Suprapubic skin (tissue), 4 donors: Measurements from ENCODE around the gene CFL1. TPM values are rescaled to one million over a fixed set of nuclear protein-coding genes. Genes with fewer than 3 reads are reported as not detected.

Source experiments
- DNase-seq, 2 donors: peaks; one replicate each; pipeline ENCODE4 v3.0.0-alpha.2; 2019; ENCODE audit warnings: low spot score in 2 of 2
- H3K27ac ChIP-seq: fragments of 200-600 bp; sonication (generic); one replicate; pipeline ENCODE4 v1.5.1; 2019
- H3K27me3 ChIP-seq: fragments of 200-600 bp; sonication (generic); one replicate; pipeline ENCODE4 v1.5.1; 2019
- H3K36me3 ChIP-seq: fragments of 200-600 bp; sonication (generic); one replicate; pipeline ENCODE4 v1.5.1; 2019
- H3K4me1 ChIP-seq: fragments of 200-600 bp; sonication (generic); one replicate; pipeline ENCODE4 v1.5.1; 2019
- H3K4me3 ChIP-seq: fragments of 200-600 bp; sonication (generic); one replicate; pipeline ENCODE4 v1.5.1; 2019; ENCODE audit warnings: mild to moderate bottlenecking
- H3K9me3 ChIP-seq: fragments of 200-600 bp; sonication (generic); one replicate; pipeline ENCODE4 v1.5.1; 2019
- CTCF ChIP-seq, 2 donors: fragments of 200-600 bp in 1 of 2; fragments of 450-650 bp in 1 of 2; sonication (generic) in 1 of 2; IDR thresholded peaks; one replicate each; pipeline ENCODE4 v1.5.1; 2016 to 2019; ENCODE audit warnings: antibody characterized with exemption in 2 of 2, mild to moderate bottlenecking in 1 of 2, moderate library complexity in 1 of 2
- EP300 ChIP-seq: sonication (generic); formaldehyde crosslinking; IDR thresholded peaks from one replicate; pipeline ENCODE4 v1.6.1; 2017; ENCODE audit warnings: antibody characterized with exemption
- POLR2A ChIP-seq, 2 donors: fragments of 450-650 bp; IDR thresholded peaks; one replicate each; pipeline ENCODE4 v1.6.1; 2017; ENCODE audit warnings: antibody characterized with exemption in 2 of 2, mild to moderate bottlenecking in 2 of 2, moderate library complexity in 2 of 2
- POLR2AphosphoS5 ChIP-seq, 3 donors: sonication (generic); formaldehyde crosslinking; IDR thresholded peaks; one replicate each; pipeline ENCODE4 v1.6.1; 2017; ENCODE audit warnings: antibody characterized with exemption in 3 of 3
- WGBS: methylation state at CpG from one replicate; pipeline ENCODE4 v1.1.5; 2018; 5-methylcytosine and 5-hydroxymethylcytosine counted together
- total RNA-seq, 4 donors: library from RNA; depleted of rRNA; stranded (reverse); fragments of >200 nt; gene quantifications; one replicate each; pipeline ENCODE4 v1.1.0, GENCODE V29; 2016

CFL1 gene
- total RNA-seq, 4 donors from 2014 or later: 331 to 608 (median 584) TPM

DNA sequence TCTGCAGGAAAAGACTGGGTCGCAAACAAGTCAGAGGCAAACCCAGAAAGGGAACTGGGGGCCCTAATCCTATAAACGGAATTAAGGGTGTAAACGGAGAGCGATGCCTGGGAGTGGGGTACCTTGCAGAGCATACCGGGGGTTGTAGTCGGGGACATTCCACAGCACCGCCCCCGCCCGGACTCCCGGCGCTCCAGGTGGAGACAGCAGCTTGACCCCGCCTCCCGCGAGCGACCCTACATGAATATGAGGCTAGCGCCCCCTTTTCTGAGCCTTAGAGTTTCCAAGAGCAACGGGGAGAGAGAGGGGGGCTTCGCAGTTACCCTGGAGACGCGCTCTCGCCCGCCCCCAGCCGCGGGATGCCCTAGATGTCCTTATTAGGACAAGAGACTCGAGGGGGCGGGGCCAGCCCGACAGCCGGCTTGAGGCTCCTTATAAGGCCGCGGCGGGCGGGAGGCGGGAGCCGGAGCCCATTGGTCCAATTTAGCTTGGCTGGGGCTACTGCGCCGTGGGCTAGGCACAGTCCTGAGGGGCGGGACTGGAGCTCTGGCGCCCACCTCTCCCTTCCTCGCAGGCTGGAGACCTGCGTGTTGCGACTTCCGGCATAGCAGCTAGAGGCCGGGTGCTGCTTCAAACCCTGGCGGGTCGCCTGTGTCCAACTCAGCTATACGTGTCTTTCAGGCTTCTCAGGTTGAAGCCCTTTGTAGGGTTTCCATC is 1.3 kb upstream of the CFL1 start:
- WGBS: 1% methylated on average over 23 of the region's 46 CpGs

GRCh38 chr11:65858681-65859087 is 704 bp upstream of the CFL1 start:
- no peak for TF ChIP-seq CTCF (IDR thresholded peaks at IDR 0.05)
- TF ChIP-seq POLR2AphosphoS5 (IDR thresholded peaks at IDR 0.05): no peak
- TF ChIP-seq POLR2A (IDR thresholded peaks at IDR 0.05): no peak
- TF ChIP-seq EP300: no peak
- Histone ChIP-seq H3K36me3 (peaks cover 43% of the 10 kb centered on the region), H3K27me3 (no peaks in the 10 kb centered on the region)

More for the DNA sequence above, 1.3 kb upstream of the CFL1 start:
- no peaks in the 10 kb centered on the region for H3K27me3 ChIP-seq
- H3K27ac ChIP-seq: peak overlapping the region; percentile 97
- no peaks in the 10 kb centered on the region for H3K9me3 ChIP-seq
- peaks cover 66% of the 10 kb centered on the region for H3K4me1 ChIP-seq
- peak; percentile 99 to 100 for DNase-seq
- H3K36me3 ChIP-seq: peaks cover 43% of the 10 kb centered on the region
- peak in 2 of 3 donors; percentile 7 to 36 for TF ChIP-seq POLR2AphosphoS5 (IDR thresholded peaks at IDR 0.05)
- no peak for TF ChIP-seq EP300
- peak in 1 of 2 donors; percentile 12 for TF ChIP-seq CTCF (IDR thresholded peaks at IDR 0.05)
- TF ChIP-seq POLR2A (IDR thresholded peaks at IDR 0.05): peak; percentile 65 to 66
- H3K4me3 ChIP-seq: peak overlapping the region; percentile 87

DNA sequence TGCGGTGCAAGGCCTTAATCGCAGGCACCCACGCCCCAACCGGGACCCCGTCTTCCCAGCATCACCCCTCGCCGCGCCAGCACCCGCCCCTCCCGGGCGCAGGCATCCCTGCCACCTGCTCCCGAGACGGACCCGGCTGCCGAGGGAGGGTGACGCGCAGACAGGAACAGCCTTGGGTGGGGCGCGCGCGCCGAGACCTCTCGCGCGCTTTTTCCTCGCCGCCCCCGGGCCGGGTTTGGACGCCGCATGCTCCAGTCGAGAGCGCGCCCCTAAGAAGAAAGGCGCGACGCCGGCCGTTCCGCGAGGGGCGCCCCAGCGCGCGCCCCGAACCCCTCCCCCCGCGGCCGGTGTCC is 504 bp downstream of the CFL1 start:
- no peaks in the 10 kb centered on the region for H3K9me3 ChIP-seq
- peaks cover 43% of the 10 kb centered on the region for H3K36me3 ChIP-seq
- H3K27ac ChIP-seq: peak overlapping the region; percentile 97
- peaks cover 79% of the 10 kb centered on the region for H3K4me1 ChIP-seq
- 0% methylated on average over 1 of the region's 49 CpGs for WGBS
- TF ChIP-seq POLR2AphosphoS5 (IDR thresholded peaks at IDR 0.05) (no peak), EP300 (no peak), POLR2A (IDR thresholded peaks at IDR 0.05) (no peak), CTCF (IDR thresholded peaks at IDR 0.05) (no peak)
- H3K27me3 ChIP-seq: no peaks in the 10 kb centered on the region
- DNase-seq: peak in 1 of 2 donors; percentile 82
- H3K4me3 ChIP-seq: peak overlapping the region; percentile 87

More at GRCh38 chr11:65858681-65859087, 704 bp upstream of the CFL1 start:
- under 1% methylated on average over 10 of the region's 10 CpGs for WGBS
- Histone ChIP-seq H3K9me3 (no peaks in the 10 kb centered on the region), H3K4me3 (peak overlapping the region; percentile 87), H3K27ac (peak overlapping the region; percentile 97), H3K4me1 (peaks cover 72% of the 10 kb centered on the region)
- no peak for DNase-seq

DNA sequence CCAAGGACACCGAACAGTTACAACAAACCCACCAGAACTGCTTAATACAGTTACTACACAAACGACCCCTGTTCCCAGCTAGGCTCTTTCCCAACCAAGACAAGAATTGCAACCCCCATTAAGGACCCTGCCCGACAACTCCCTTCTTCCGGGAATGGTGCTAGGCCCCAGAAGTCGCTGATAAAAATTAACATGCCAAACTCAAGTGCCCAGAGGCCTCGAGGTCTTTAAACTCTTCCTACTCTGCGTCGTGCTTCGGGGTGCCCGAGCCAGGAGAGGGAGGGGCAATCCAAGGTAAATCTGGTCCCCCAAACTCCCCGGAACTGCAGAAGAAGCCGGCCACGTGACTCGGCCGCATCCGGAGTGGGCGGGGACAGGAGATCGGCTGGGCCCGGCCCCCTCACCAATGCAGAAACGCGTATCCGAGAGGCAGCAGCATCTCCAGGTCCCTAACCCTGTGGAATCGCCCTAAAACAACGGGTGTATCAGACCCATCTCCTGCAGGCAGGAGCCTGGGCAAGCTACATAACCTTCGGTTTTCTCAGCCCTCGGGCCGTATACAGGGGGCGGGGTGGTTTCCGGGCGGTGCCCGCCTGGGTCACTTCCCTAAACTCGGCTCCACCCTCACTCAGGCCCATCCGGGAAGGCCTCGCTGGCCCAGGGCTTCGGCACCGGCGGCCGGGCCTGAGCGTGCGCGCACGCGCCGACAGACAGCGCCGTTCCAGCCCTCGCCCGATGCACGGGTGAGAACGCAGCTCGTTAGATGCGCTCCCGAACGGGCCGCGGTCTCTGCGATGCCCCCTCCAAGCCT is 1.1 kb downstream of the CFL1 start:
- Histone ChIP-seq H3K36me3 (peaks cover 43% of the 10 kb centered on the region), H3K4me1 (peaks cover 76% of the 10 kb centered on the region), H3K9me3 (no peaks in the 10 kb centered on the region), H3K27ac (peak overlapping the region; percentile 97), H3K27me3 (no peaks in the 10 kb centered on the region), H3K4me3 (peak overlapping the region; percentile 87)
- TF ChIP-seq POLR2AphosphoS5 (IDR thresholded peaks at IDR 0.05): peak in 2 of 3 donors; percentile 59 to 73
- no peak for TF ChIP-seq EP300
- peak in 1 of 2 donors; percentile 47 for TF ChIP-seq POLR2A (IDR thresholded peaks at IDR 0.05)
- DNase-seq: peak; percentile 93
- WGBS: 13% methylated on average over 6 of the region's 57 CpGs

- no peak for DNase-seq
- Histone ChIP-seq H3K9me3 (no peaks in the 10 kb centered on the region), H3K36me3 (peaks cover 52% of the 10 kb centered on the region), H3K4me1 (peaks cover 66% of the 10 kb centered on the region), H3K27ac (no peak overlapping the region), H3K4me3 (peak overlapping the region; percentile 87), H3K27me3 (no peaks in the 10 kb centered on the region)
- TF ChIP-seq POLR2AphosphoS5 (IDR thresholded peaks at IDR 0.05) (no peak), EP300 (no peak), CTCF (IDR thresholded peaks at IDR 0.05) (no peak), POLR2A (IDR thresholded peaks at IDR 0.05) (no peak)
- 86% methylated on average over 15 of the region's 15 CpGs for WGBS
These were observed 2.0 kb downstream of the CFL1 start for GRCh38 chr11:65855927-65856363.
